HEK293 (cell line): ENCODE data around the gene LIPE.

Experiments used
- CTCF ChIA-PET: fragments of 350-600 bp; formaldehyde crosslinking; extraction: SDS; loops from one replicate; lab custom pipeline; 2021; ENCODE audit warnings: antibody characterized with exemption; lab: Yijun Ruan, JAX
- POLR2A ChIA-PET: fragments of 300-600 bp; formaldehyde crosslinking; extraction: SDS; loops from one replicate; lab custom pipeline; 2020; ENCODE audit warnings: antibody characterized with exemption, inconsistent platforms; lab: Yijun Ruan, JAX
- H3K27ac ChIP-seq: fragments of 200-500 bp; sonication (Bioruptor generic); 2 replicates; pipeline ENCODE4 v1.5.1; 2014; ENCODE audit warnings: low read depth, low read length, control low read depth, inconsistent platforms; ENCODE audit errors: extremely low read depth
- H3K36me3 ChIP-seq, 2 experiments: fragments of 200-500 bp in 1 of 2; sonication (Bioruptor generic) in 1 of 2; 1 replicate in 1 of 2; 2 replicates in 1 of 2; pipeline ENCODE4 v1.5.1; 2014 to 2017; ENCODE audit warnings: inconsistent platforms in 2 of 2, low read length in 2 of 2; ENCODE audit not compliant: control insufficient read depth in 2 of 2, insufficient read depth in 1 of 2
- H3K4me1 ChIP-seq: fragments of 200-500 bp; sonication (Bioruptor generic); 2 replicates; pipeline ENCODE4 v1.5.1; 2014; ENCODE audit warnings: mild to moderate bottlenecking, low read length, inconsistent platforms; ENCODE audit not compliant: control insufficient read depth, insufficient read depth
- H3K4me3 ChIP-seq: 2 replicates; pipeline ENCODE4 v1.5.1; 2011; ENCODE audit warnings: low read depth, mild to moderate bottlenecking, control low read depth, low read length, moderate library complexity
- H3K9me3 ChIP-seq: fragments of 200-500 bp; sonication (Bioruptor generic); 2 replicates; pipeline ENCODE4 v1.5.1; 2014; ENCODE audit warnings: low read depth, low read length, inconsistent platforms; ENCODE audit not compliant: control insufficient read depth, insufficient read depth
- ATF2 ChIP-seq: fragments of 450-650 bp; formaldehyde crosslinking; IDR thresholded peaks from 2 replicates; pipeline ENCODE4 v1.5.1; 2016; ENCODE audit warnings: missing biosample characterization, missing genetic modification characterization, low read depth
- ELK4 ChIP-seq: IDR thresholded peaks from 2 replicates; pipeline ENCODE4 v1.6.1; 2011; ENCODE audit warnings: mild to moderate bottlenecking, low read depth, low read length, borderline replicate concordance
- GFI1B ChIP-seq: fragments of 450-650 bp; formaldehyde crosslinking; IDR thresholded peaks from 2 replicates; pipeline ENCODE4 v1.5.1; 2016; ENCODE audit warnings: missing biosample characterization, missing genetic modification characterization
- GLIS1 ChIP-seq: fragments of 450-650 bp; formaldehyde crosslinking; IDR thresholded peaks from 2 replicates; pipeline ENCODE4 v1.5.1; 2016; ENCODE audit warnings: missing biosample characterization, missing genetic modification characterization
- MYNN ChIP-seq: fragments of 450-650 bp; formaldehyde crosslinking; IDR thresholded peaks from 2 replicates; pipeline ENCODE4 v1.5.1; 2016; ENCODE audit warnings: missing biosample characterization, missing genetic modification characterization, borderline replicate concordance
- OSR2 ChIP-seq: fragments of 450-650 bp; formaldehyde crosslinking; IDR thresholded peaks from 2 replicates; pipeline ENCODE4 v1.5.1; 2016; ENCODE audit warnings: missing biosample characterization, missing genetic modification characterization
- SCRT1 ChIP-seq: fragments of 450-650 bp; formaldehyde crosslinking; IDR thresholded peaks from 2 replicates; pipeline ENCODE4 v1.5.1; 2016; ENCODE audit warnings: missing biosample characterization, missing genetic modification characterization, borderline replicate concordance
- TRIM28 ChIP-seq: IDR thresholded peaks from 2 replicates; pipeline ENCODE4 v1.6.1; 2011; ENCODE audit warnings: low read length, control low read depth, borderline replicate concordance
- ZBTB20 ChIP-seq: fragments of 450-650 bp; formaldehyde crosslinking; IDR thresholded peaks from 2 replicates; pipeline ENCODE4 v1.5.1; 2016; ENCODE audit warnings: missing biosample characterization, missing genetic modification characterization
- ZBTB44 ChIP-seq: fragments of 450-650 bp; IDR thresholded peaks from 2 replicates; pipeline ENCODE4 v1.5.1; 2018; ENCODE audit warnings: missing biosample characterization, mild to moderate bottlenecking, missing genetic modification characterization
- ZNF121 ChIP-seq: fragments of 450-650 bp; formaldehyde crosslinking; IDR thresholded peaks from 2 replicates; pipeline ENCODE4 v1.5.1; 2016; ENCODE audit warnings: missing biosample characterization, missing genetic modification characterization
- ZNF157 ChIP-seq: fragments of 450-650 bp; formaldehyde crosslinking; IDR thresholded peaks from 2 replicates; pipeline ENCODE4 v1.5.1; 2016; ENCODE audit warnings: missing biosample characterization, missing genetic modification characterization
- ZNF169 ChIP-seq: fragments of 450-650 bp; formaldehyde crosslinking; IDR thresholded peaks from 2 replicates; pipeline ENCODE4 v1.5.1; 2016; ENCODE audit warnings: missing biosample characterization, missing genetic modification characterization
- ZNF341 ChIP-seq: fragments of 450-650 bp; formaldehyde crosslinking; IDR thresholded peaks from 2 replicates; pipeline ENCODE4; 2016; ENCODE audit warnings: low read depth, missing biosample characterization, missing genetic modification characterization
- ZNF362 ChIP-seq: fragments of 450-650 bp; formaldehyde crosslinking; IDR thresholded peaks from 2 replicates; pipeline ENCODE4 v1.5.1; 2016; ENCODE audit warnings: missing biosample characterization, missing genetic modification characterization
- ZNF501 ChIP-seq: fragments of 450-650 bp; formaldehyde crosslinking; IDR thresholded peaks from 2 replicates; pipeline ENCODE4 v1.5.1; 2016; ENCODE audit warnings: missing biosample characterization, missing genetic modification characterization
- ZNF510 ChIP-seq: fragments of 450-650 bp; formaldehyde crosslinking; IDR thresholded peaks from 2 replicates; pipeline ENCODE4 v1.5.1; 2018; ENCODE audit warnings: mild to moderate bottlenecking, missing genetic modification characterization, missing biosample characterization; ENCODE audit not compliant: insufficient replicate concordance
- ZNF529 ChIP-seq: fragments of 450-650 bp; formaldehyde crosslinking; IDR thresholded peaks from 2 replicates; pipeline ENCODE4 v1.5.1; 2017; ENCODE audit warnings: missing genetic modification characterization, missing biosample characterization; ENCODE audit not compliant: insufficient replicate concordance
- ZNF610 ChIP-seq: fragments of 450-650 bp; formaldehyde crosslinking; IDR thresholded peaks from 2 replicates; pipeline ENCODE4 v1.5.1; 2016; ENCODE audit warnings: missing biosample characterization, missing genetic modification characterization, borderline replicate concordance
- ZNF645 ChIP-seq: fragments of 450-650 bp; formaldehyde crosslinking; IDR thresholded peaks from 2 replicates; pipeline ENCODE4; 2016; ENCODE audit warnings: missing biosample characterization, missing genetic modification characterization
- ZNF707 ChIP-seq: fragments of 450-650 bp; formaldehyde crosslinking; IDR thresholded peaks from 2 replicates; pipeline ENCODE4 v1.5.1; 2016; ENCODE audit warnings: missing biosample characterization, missing genetic modification characterization
- ZNF777 ChIP-seq: fragments of 450-650 bp; formaldehyde crosslinking; IDR thresholded peaks from 2 replicates; pipeline ENCODE4 v1.5.1; 2017; ENCODE audit warnings: missing biosample characterization, missing genetic modification characterization, borderline replicate concordance
- ZNF791 ChIP-seq: fragments of 450-650 bp; formaldehyde crosslinking; IDR thresholded peaks from 2 replicates; pipeline ENCODE4 v1.5.1; 2016; ENCODE audit warnings: missing biosample characterization, missing genetic modification characterization
- TF ChIP-seq, protein P1 (sequence below): fragments of 450-650 bp; formaldehyde crosslinking; IDR thresholded peaks from 2 replicates; pipeline ENCODE4 v1.5.1; 2017; ENCODE audit warnings: missing biosample characterization, missing genetic modification characterization
- TF ChIP-seq, protein P2 (sequence below): fragments of 450-650 bp; formaldehyde crosslinking; conservative IDR thresholded peaks from 2 replicates; pipeline ENCODE4 v1.5.1; 2016; ENCODE audit warnings: low read depth, missing biosample characterization, missing genetic modification characterization

Gene LIPE

DNA sequence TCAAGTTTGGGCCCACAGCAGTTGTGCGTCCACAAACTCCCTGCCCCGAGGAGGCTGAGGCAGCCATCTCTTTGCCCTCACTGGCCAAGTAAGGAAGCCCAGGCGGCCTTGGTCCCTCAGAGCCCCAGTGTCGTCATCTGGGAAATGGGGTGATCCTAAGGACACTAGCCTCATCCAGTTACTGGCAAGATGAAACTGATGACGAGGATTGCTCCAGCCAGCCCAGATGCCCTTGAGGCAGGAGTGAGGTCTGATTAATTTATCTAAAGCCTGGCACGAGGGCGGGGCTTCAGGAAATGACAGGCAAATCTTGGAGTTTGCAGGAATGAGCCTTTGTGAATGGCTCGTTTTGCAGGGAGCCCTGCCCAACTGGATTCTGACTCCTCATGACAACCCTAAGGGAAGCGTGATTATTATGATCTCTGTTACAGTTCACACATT is 5.6 kb downstream of the LIPE start:
- Histone ChIP-seq H3K9me3 (no peaks in the 10 kb centered on the region), H3K4me1 (peaks cover 3% of the 10 kb centered on the region; the same call in 1 of the 2 replicates), H3K36me3 (no peaks in the 10 kb centered on the region), H3K4me3 (no peak overlapping the region)
- ChIA-PET POLR2A (interaction anchor here (1.9 kb wide), 1 partner anchor 20 kb away, joined by 6 read pairs; no protein-coding TSS in a partner anchor), CTCF (interaction anchor here (0.6 to 11.4 kb wide), 6 partner anchors 10 to 485 kb away, joined by 3 to 98 read pairs (median 5); partner anchors contain the start of gene CXCL17)
- TF ChIP-seq ZNF510 (tag by site-specific recombination) (no peak), GLIS1 (tag by site-specific recombination) (no peak), TRIM28 (no peak), ELK4 (no peak), MYNN (no peak), ZNF529 (tag by site-specific recombination) (no peak), OSR2 (tag by site-specific recombination) (no peak), ZNF121 (tag by site-specific recombination) (no peak), ZNF169 (tag by site-specific recombination) (no peak), ZNF791 (no peak), ZNF501 (tag by site-specific recombination) (no peak), ZNF362 (no peak), ZNF645 (no peak), ZNF157 (tag by site-specific recombination) (no peak), ZBTB44 (tag by site-specific recombination) (no peak), ZNF341 (tag by site-specific recombination) (no peak), SCRT1 (tag by site-specific recombination) (no peak), ZBTB20 (no peak), ZNF610 (no peak)
- TF ChIP-seq, all 188 proteins: peak for 0
- H3K27ac ChIP-seq, result no peak overlapping the region

DNA sequence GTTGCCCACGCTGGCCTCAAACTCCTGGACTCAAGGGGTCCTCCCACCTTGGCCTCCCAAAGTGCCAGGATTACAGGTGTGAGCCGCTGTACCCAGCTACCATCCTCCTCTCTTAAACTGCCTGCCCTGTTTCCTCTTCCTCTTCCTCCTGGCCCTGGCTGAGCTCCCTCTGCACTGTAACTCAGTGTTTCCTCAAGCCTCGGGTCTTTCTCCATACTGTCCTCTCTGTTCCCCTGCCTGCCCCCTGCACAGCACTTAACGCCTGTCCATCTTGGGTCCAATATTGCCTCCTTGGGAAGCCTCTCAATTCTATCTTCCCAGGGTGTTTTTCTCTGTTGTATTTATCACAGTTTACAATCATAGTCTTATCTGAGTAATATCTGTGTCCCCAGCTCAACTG is 6.1 kb downstream of the LIPE start:
- Histone ChIP-seq H3K36me3 (no peaks in the 10 kb centered on the region), H3K4me1 (peaks cover 3% of the 10 kb centered on the region; the same call in 1 of the 2 replicates), H3K27ac (no peak overlapping the region), H3K4me3 (no peak overlapping the region), H3K9me3 (no peaks in the 10 kb centered on the region)
- CTCF ChIA-PET, result interaction anchor here (0.6 to 11.4 kb wide), 8 partner anchors 9 to 485 kb away, joined by 3 to 98 read pairs (median 5); partner anchors contain the start of gene CXCL17
- POLR2A ChIA-PET, result interaction anchor here (1.5 to 1.9 kb wide), 2 partner anchors 19 to 24 kb away, joined by 6 read pairs; no protein-coding TSS in a partner anchor
- TF ChIP-seq, protein P1, sequence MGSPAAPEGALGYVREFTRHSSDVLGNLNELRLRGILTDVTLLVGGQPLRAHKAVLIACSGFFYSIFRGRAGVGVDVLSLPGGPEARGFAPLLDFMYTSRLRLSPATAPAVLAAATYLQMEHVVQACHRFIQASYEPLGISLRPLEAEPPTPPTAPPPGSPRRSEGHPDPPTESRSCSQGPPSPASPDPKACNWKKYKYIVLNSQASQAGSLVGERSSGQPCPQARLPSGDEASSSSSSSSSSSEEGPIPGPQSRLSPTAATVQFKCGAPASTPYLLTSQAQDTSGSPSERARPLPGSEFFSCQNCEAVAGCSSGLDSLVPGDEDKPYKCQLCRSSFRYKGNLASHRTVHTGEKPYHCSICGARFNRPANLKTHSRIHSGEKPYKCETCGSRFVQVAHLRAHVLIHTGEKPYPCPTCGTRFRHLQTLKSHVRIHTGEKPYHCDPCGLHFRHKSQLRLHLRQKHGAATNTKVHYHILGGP, result no peak
- TF ChIP-seq GLIS1 (tag by site-specific recombination) (no peak), ZNF707 (no peak), ATF2 (tag by site-specific recombination) (no peak), GFI1B (no peak), ZNF777 (tag by site-specific recombination) (no peak)
- TF ChIP-seq, protein P2, sequence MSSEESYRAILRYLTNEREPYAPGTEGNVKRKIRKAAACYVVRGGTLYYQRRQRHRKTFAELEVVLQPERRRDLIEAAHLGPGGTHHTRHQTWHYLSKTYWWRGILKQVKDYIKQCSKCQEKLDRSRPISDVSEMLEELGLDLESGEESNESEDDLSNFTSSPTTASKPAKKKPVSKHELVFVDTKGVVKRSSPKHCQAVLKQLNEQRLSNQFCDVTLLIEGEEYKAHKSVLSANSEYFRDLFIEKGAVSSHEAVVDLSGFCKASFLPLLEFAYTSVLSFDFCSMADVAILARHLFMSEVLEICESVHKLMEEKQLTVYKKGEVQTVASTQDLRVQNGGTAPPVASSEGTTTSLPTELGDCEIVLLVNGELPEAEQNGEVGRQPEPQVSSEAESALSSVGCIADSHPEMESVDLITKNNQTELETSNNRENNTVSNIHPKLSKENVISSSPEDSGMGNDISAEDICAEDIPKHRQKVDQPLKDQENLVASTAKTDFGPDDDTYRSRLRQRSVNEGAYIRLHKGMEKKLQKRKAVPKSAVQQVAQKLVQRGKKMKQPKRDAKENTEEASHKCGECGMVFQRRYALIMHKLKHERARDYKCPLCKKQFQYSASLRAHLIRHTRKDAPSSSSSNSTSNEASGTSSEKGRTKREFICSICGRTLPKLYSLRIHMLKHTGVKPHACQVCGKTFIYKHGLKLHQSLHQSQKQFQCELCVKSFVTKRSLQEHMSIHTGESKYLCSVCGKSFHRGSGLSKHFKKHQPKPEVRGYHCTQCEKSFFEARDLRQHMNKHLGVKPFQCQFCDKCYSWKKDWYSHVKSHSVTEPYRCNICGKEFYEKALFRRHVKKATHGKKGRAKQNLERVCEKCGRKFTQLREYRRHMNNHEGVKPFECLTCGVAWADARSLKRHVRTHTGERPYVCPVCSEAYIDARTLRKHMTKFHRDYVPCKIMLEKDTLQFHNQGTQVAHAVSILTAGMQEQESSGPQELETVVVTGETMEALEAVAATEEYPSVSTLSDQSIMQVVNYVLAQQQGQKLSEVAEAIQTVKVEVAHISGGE, result no peak
